Measurements from ENCODE around the gene ACTC1.

- TF ChIP-seq CTCF (IDR thresholded peaks at IDR 0.05) (peak in 1 of 4 experiments; percentile 13), POLR2A (IDR thresholded peaks at IDR 0.05) (no peak)
Observed at GRCh38 chr15:34795267-34796081, at the start of gene ACTC1.

Measured in uterus (tissue), 2 donors.